HG03097 (cell line): ENCODE measurements around the gene KIF4A.
A peak's percentile ranks its signal among the peaks of the same experiment; 100 is the strongest.

Source experiments
- ATAC-seq: cut with Tn5 transposase; IDR thresholded peaks from one replicate; pipeline ENCODE4 v1.9.1; 2021; ENCODE audit not compliant: unreplicated experiment, low FRiP score

KIF4A gene

DNA sequence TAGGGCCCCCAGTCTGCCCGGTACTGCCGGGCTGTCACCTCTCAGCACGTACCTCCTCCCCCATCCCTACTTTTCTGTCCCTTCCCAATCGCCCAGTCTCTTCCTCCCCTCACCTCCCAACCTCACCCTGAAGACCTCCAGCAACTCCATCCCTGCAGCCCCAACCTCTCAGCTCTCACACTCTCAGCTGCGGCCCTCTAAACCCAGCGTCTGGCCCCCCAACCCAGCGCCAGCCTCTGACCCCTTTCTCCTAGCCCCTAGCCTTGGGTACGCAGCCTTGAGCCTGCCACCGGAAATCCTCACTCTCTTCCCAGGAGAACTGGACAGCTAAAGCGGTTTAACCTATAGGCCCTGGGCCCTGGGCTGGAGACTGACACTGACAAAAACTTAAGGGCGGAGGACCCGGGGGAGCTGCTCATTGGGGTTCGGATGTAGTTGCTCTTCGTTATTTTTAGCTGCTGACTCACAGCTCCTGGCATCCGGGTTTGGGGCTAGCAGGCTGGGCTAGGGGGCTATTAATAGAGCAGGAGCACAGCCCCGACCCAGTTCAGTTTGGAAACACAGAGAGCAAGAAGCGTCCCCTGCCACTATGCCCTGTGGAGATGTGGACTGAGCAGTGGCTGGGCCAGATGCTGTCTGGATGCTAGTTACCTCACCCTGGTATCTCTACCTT lies 145.1 kb downstream of the KIF4A start:
- no peak for ATAC-seq

DNA sequence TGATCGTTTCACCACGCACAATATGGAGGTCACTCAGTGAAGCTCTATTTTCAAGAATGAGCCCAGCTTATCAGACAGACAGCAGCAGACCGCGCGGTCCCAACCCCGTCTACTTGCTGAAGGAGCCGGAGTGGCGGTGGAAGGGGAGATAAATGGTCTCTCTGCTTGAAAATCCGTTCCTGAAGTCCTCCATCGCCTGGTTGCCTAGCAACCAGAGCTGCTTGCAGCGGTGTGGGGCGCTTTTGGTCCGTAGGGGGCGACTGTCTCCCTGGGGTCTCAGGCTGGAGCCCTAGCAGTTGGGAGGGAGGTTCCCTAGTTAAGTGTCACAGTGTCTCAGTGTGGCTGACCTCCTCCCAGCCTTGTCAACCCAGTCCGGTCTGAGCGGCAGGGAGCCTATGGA lies 146.4 kb downstream of the KIF4A start:
- no peak for ATAC-seq

DNA sequence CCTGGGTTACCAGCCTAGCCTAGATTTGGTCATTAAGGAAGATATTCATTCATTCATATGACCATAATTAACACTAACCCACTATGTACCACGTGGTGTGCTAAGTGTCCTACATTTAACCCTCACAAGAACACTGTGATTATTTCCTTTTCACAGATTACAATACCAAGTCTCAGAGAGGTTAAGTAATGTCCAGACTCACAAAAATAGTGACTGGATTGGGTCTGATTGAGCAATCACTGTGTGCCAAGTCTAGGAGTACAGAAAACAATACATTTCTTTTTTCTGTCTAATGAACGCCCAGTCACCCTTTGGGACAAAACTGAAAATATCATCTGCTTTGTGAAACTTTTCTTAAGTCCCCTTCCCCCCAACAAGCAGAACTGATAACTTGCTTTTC lies 147.1 kb downstream of the KIF4A start:
- no peak for ATAC-seq

DNA sequence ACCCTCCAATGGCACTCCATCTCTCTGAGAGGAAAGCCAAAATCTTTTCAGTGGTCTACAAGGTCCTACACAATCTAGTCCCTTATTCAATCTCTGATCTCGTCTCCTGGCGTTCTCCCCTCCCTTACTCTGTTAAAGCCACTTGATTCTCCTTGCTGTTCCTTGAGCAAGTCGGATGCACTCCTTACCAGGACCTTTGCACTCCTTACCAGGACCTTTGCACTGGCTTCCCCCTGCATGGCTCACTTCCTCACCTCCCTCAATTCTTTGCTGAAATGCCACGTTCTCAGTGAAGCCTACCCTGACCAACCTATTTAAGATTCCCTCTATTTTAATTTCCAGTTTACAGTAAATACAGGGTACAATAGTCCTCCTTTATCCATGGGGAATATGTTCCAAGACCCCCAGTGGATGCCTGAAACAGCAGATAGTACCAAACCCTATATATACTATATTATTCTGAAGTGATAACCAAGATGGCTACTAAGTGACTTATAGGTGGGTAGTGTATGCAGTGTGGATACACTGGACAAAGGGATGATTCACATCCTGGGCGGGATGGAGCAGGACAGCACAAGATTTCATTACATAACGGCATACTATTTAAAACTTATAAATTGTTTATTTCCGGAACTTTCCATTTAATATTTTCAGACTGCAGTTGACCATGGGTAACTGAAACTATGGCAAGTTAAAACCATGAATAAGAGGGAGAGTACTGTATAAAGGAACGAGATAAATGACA lies 148.2 kb downstream of the KIF4A start:
- no peak for ATAC-seq

DNA sequence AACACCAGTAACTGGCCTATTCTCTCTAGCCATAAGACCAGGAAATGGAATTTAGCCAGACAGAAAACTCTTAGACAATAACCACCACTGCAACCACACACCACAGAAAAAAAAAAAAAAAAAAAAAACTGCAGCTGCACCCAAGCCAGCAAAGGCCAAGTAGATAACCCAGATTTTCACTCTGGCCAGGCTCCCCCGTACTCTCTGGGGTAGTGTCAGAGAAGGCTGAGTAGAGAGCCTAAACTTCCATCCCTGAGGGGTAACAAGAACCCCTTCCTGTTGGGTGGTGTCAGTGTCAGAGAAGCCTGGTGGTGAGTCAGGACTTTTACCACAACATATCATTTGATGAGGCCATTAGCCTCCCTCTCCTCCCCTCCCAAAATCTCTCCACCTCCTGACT lies 149.1 kb downstream of the KIF4A start:
- no peak for ATAC-seq

DNA sequence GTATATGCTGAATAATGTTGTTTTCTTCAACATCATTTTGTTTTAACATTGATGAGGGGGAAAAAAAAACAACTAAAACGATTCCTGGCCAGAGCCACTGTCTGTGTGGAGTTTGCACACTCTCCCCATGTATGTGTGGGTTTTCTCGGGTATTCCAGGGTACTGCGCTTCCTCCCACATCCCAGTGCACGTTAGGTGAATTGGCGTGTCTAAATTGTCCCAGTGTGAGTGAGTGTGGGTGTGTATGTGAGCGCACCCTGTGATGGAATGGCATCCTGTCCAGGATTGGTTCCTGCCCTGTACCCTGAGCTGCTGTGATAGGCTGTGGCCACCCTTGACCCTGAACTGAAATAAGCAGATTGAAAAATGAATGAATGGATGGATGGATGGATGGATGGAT lies 152.3 kb downstream of the KIF4A start:
- no peak for ATAC-seq

DNA sequence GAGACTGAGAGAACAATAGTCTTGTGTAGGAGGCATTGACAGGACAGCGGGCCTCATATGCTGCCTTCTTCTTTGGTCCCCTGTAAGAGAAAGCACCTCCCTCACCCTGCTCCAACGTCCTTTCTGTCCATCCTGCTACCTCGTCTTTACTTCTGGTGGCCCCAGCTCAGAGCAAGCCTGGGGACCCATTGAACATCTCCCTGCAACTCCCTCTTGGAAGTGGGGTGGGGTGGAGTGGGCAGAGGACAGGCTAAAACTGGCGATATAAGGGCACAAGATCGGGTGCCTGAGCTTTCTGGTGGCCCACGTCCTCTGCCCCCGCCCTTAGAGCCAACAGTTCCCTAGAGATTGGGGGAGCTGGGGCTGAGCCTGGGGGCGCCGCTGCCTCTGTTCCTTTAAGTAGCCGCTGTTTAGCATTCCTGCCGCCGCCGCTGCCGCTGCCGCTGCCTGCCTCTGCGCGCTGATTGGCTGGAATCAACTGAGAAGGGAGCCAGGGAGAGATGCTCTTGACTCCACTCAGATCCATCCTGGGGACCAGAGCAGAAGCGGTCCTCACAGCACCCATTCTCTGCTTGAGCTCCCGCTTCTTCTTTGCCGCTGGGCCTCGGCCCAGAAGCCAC lies 154.5 kb downstream of the KIF4A start, which contains the start of gene DLG3:
Gene DLG3 (plus strand): TSS at position 510 of the 620 bp plus-strand sequence. CDS start 367 bp downstream, outside the sequence.
- ATAC-seq = no peak

DNA sequence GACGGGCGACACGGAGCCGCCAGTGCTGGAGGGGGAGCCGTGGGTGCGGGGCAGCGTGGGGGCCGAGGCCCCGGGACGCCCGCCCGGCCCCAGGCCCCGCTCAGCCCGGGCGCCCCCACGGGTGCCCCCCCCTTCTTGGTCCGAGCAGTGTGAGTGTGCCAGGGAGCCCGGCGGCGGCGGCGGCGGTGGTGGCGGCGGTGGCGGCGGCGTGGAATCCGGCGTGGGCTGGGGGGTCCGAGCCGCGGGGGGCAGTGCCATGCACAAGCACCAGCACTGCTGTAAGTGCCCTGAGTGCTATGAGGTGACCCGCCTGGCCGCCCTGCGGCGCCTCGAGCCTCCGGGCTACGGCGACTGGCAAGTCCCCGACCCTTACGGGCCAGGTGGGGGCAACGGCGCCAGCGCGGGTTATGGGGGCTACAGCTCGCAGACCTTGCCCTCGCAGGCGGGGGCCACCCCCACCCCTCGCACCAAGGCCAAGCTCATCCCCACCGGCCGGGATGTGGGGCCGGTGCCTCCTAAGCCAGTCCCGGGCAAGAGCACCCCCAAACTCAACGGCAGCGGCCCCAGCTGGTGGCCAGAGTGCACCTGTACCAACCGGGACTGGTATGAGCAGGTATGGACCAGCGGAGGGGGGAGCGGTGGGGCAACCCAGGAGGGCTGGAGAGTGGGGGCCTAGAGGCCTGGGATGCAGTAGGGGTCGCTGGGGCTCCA lies 155.2 kb downstream of the KIF4A start:
- ATAC-seq = no peak

DNA sequence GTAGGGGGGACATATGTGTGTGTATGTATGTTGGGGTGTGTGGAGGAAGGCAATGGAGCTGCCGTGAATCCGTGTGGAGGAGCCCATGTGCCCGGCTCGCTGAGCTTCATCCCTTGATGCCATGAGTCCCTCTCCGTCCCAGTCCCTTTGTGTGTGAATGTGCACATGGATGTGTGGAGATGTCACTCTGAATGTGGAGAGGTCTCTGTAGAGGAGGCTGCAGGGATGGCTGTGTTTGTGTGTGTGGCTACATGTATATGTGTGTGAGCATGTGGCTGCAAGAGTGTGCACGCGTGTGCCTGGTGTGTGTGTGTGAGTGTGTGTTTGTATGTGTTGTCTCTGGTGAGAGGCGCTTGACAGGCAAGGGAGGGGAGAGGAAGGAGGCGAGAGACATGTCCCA lies 156.0 kb downstream of the KIF4A start:
- ATAC-seq = no peak

DNA sequence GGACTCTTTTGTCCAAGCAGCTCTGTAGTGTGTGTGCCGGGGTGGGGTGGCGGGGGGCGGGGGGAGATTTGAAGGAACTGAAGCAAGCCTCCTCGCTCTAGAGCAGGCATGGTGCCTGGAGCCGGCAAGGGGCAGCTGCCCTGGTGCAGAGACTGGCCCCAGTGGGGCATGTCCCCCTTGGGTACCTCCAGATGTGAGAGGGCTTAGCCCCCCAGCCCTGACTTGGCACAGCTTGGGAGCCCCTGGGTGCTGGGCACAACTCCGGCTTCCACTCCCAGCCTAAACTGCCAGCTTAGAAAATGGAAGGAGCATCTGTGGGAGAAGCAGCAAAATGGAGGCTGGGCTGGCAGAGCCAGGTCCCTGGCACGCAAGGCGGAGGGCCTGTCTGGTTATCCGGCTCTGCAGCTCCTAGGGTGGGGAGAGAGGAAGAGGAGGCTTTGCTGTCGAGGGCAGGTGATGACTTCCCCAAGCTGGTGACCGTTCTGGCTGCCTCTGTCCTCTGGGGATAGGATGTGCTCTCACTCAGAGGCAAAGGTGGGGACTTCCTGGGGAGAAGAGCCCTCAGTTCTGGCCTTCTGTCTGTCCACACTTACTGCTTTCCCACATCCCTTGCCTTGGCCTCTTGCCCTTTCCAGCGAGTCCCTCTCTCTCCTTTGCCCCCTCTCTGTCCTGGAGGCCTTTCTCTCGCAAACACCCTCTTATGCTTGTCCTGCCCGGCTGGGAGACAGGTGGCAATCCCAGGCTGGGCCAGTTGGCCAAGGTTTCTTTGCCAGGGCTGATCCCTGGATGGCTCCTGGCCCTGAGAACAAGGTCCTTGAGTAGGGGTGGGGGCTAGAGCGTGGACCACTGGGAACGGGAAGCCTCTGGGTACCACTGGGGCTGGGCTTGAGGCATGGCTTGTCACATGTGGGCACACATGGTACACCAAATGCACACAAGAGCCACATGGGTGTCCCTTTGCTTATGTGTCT lies 156.8 kb downstream of the KIF4A start:
- ATAC-seq = no peak

DNA sequence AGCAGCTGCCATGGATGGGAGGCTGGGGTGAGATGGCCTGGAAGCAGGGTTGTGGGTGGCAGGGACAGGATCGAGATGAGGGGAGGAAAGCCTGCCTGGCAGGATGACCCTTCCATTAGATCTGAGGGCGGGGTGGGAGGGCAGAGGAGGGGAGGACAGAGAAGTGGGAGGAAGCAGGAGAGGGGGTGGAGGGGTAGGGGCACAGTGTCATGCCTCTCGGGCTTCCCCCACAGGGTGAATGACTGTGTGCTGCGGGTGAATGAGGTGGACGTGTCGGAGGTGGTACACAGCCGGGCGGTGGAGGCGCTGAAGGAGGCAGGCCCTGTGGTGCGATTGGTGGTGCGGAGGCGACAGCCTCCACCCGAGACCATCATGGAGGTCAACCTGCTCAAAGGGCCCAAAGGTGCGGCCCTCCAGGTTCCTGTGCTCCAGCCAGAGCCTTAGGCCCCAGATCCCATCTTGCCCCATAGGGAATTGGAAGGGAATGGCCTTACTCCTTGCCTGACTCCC lies 159.6 kb downstream of the KIF4A start:
- ATAC-seq = no peak

DNA sequence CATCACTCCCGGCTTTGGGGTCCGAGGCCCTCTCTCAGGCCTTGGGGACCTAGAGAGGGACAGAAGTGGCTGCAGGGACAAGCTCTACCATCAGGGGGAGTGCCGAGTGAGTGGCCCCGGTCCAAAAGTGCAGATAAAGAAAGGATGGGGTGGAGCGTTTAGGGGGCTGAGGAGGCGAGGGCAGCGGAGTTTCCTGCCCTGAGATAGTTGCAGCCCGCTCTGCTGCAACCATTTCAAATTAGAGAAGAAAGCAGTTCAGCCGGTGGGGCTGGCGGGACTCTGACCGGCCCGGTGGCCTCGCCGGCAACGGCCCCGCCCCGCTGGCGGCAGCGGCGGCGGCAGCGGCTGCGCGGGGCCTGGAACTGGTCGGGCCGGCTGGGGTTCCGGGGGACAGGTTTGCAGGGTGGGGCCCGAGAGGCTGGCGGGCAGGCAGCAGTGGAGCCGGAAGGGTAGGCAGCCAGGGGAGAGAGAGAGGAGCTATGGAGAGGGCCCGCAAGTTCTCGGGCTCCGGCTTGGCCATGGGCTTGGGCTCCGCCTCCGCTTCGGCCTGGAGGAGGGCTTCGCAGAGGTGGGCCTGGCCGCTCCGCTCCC lies 162.3 kb downstream of the KIF4A start:
- ATAC-seq = peak; percentile 38

DNA sequence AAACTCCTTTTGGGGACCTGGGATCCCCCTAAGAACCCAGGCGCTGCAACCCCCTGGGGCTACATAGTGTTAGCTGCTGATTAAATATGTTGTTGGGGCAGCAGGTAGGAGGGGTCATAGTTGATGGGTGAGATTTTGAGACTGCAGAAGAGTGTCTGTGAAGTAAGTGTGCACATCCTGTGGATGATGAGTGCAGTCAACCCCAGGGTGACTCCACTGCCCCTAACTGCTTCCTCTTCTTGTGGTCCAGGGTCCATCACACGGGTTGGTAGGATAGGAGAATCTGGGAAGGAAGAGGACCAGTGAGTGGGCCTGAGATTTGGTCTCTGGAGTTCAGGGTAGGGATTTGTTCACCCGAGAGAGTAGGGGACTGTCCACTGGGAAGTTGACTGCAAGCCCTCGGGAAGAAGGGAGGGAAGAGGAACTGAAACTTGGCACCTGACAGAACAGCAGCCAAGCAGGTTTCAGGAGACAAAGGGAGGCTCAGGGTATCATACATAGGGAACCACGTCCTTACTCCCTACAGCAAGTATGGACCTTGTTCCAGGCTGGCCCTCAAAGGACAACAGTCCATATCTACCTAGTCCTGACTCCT lies 163.2 kb downstream of the KIF4A start:
- ATAC-seq = no peak

DNA sequence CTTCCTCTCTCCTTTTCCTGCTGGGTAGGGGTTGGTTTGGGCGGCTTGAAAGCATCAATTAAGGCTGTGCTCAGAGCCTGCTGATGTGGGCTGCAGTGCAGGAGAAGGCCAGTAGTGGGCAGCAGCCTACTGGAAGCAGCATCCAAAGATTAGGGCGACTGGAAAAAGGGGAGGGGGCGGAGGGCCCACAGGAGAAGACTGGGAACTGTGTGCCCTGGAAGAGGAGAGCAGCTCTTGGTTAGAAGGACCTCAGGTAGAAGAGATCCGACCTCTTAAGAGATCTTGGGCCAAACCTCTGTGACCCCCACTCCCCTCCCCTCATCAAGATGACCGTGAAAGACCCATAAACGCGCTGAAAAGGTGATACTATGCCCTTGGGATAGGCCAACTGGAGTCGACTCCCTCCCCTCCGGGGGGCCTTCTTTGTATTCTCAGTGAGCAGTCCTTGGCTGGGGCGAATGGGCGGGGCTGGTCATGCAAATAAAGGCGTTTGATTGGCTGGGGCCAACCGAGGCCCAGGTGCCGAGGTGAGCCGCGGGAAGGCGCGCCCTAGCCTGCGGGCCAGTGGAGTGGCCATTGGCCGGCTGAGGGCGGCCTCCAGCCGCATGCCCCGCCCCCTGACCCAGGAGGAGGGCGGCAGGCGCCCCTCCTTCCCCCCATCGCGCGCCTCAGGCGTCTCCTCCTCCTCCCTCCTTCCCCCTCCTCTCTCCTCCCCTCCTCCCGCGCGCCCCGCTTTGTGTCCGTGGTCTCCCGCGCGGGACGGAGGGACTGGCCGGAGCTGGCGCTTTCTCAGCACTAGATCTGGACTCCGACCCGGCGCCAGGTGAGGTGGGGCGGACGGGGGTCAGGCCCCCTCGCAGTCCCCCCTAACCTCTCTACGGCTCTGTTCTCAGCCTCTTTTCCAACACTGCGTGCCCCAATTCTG lies 164.8 kb downstream of the KIF4A start:
- ATAC-seq = peak; percentile 52

DNA sequence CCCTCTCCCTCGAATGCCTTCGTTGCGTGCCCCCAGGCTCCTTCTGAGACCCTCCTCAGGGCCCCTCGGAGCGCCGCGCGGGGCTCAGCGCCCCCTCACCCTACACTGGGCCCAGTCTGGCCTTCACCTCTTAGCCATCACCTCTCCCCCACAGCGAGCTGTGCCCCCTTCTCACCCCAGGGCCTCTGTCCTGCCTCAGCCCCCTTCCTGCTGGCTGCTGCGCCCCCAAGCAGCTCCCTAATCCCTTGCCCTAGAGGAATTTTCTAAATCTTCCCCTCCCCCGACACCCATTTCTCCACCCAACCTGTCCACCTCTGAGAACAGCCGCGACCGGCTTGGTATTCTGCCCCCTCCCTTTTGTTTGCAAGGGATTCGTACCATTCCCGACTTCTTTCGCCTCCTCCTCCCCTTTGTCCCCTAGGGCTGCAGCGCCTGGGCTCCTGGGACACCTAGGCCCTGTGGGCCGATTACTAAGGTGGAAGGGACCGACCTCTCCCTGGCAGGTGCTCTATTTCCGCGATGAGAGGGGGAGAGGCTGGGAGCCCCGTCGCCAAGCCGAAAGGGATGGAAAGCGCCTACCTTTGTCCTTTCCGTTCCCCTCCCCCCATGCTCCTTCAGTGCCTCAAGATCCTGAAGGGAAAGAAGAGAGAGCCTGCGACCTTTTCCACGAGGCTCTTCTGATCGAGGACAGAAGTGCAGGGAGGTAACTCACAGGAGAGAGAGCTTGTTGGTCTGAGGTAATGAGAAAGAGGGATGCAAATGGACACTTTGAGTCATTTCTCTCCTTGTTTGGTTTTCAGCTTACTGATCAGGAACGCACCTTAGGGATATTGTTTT lies 165.7 kb downstream of the KIF4A start:
- no peak for ATAC-seq

DNA sequence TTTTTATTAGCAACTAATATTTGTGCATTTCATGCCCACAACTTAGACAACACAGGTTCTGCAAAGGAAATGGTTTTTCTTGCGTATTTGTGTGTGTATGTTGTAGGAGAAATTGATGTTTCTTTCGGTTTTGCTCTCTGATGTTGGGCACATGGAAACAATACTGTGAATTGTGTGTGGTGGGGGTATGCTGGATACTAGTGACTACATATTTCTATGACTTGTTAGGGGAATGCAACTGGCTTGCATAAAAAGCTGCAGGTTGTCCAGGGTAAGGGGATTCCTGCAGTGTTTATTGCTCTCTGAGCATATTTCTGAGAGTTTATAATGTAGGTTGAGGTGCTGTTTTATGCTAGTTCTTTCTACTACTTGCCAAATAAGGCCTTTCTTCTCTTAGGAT lies 166.4 kb downstream of the KIF4A start:
- ATAC-seq = no peak

DNA sequence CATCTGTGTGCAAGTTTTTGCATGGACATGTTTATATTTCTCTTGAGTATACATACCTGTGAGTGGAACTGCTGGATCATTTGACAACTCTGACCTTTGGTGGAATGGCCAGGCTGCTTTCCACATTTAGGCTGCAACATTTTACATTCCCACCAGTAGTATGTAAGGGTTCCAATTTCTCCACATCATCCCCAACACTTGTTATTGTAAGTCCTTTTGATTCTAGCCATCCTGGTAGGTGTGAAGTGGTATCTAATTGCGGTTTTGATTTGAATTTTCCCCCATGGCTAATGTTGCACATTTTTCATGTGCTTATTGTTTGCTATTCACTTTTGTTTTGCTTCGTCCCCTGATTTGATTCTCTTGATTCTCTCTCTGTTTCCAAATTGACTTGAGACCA lies 171.1 kb downstream of the KIF4A start:
- no peak for ATAC-seq
